ENCODE measurements around the gene E2F2. TPM values are rescaled to one million over a fixed set of nuclear protein-coding genes. Genes with fewer than 3 reads are reported as not detected.

Gene E2F2, protein sequence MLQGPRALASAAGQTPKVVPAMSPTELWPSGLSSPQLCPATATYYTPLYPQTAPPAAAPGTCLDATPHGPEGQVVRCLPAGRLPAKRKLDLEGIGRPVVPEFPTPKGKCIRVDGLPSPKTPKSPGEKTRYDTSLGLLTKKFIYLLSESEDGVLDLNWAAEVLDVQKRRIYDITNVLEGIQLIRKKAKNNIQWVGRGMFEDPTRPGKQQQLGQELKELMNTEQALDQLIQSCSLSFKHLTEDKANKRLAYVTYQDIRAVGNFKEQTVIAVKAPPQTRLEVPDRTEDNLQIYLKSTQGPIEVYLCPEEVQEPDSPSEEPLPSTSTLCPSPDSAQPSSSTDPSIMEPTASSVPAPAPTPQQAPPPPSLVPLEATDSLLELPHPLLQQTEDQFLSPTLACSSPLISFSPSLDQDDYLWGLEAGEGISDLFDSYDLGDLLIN
- polyA plus RNA-seq (2012; ENCODE audit: insufficient read length, low read depth): 4.7 TPM

DNA sequence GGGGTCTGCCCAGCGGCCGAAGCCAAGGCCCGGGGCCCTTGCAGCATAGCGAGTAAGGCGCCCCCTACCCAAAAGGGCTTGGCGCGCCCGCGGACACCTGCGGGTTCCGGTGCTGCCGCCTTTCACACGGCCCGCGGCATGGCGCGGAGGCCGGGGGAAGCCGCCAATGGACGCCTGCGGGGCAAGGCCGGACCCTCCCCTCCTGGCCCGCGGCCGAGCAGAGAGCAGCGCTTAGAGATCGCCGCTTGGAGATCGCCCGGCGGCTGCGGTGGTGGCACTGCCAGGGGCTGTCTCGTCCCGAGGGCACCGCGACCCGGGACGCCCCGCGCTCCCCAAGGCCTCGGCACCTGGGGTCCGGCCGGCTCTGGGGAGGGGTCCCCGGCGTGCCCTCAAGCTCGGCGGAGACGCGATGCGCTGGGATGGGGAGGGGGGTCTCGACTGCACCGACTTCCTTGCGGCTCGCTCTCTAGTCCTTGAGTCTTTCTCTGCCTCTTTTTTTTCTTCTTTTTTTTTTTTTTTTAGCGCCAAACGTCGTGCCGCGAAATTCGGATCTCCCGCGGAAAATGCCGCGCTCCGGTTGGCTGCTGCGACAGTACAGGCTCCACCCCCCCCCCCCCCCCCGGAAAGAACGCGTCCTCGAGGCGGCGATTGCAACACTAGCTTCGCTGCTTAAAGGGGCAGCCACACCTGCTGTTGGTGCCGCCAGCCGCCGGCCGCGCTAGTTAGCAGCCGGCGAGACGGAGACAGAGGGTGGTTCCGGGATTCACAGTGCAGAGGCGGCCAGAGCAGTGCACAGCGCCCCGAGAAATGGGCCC is at the start of gene E2F2:
E2F2 (minus strand) TSS at position 487 of the 815 bp plus-strand sequence; CDS start at position 47, 440 bp downstream.
- TF ChIP-seq POLR2AphosphoS5 (IDR thresholded peaks at IDR 0.05; ENCODE audit: low read depth, low read length) (peak; percentile 72; the same call in 1 of the 2 replicates), TAF1 (IDR thresholded peaks at IDR 0.05; ENCODE audit: borderline replicate concordance, insufficient read depth, low read length) (0 out of 2 replicates have a peak, but pooled peaks have one; percentile 8), REST (IDR thresholded peaks at IDR 0.05; ENCODE audit: insufficient read depth in 1 of 2, low read depth in 2 of 2, low read length in 2 of 2) (0 out of 4 replicates have a peak, but pooled peaks of 1 of the 2 experiments have one; percentile 14), FOXP2 (optimal IDR thresholded peaks at IDR 0.05; ENCODE audit: borderline replicate concordance, extremely low read depth, extremely low read length, insufficient read depth) (peak; percentile 62), SIN3A (IDR thresholded peaks at IDR 0.05; ENCODE audit: borderline replicate concordance, insufficient read depth, low read length) (0 out of 2 replicates have a peak, but pooled peaks have one; percentile 72)

GRCh38 chr1:23578997-23579363 is 47.9 kb upstream of the E2F2 start:
- TF ChIP-seq FOXP2 (optimal IDR thresholded peaks at IDR 0.05; ENCODE audit: borderline replicate concordance, extremely low read depth, extremely low read length, insufficient read depth) (no peak), SIN3A (IDR thresholded peaks at IDR 0.05; ENCODE audit: borderline replicate concordance, insufficient read depth, low read length) (no peak), REST (IDR thresholded peaks at IDR 0.05; ENCODE audit: insufficient read depth in 1 of 2, low read depth in 2 of 2, low read length in 2 of 2) (no peak), TAF1 (IDR thresholded peaks at IDR 0.05; ENCODE audit: borderline replicate concordance, insufficient read depth, low read length) (no peak), POLR2AphosphoS5 (IDR thresholded peaks at IDR 0.05; ENCODE audit: low read depth, low read length) (no peak)

DNA sequence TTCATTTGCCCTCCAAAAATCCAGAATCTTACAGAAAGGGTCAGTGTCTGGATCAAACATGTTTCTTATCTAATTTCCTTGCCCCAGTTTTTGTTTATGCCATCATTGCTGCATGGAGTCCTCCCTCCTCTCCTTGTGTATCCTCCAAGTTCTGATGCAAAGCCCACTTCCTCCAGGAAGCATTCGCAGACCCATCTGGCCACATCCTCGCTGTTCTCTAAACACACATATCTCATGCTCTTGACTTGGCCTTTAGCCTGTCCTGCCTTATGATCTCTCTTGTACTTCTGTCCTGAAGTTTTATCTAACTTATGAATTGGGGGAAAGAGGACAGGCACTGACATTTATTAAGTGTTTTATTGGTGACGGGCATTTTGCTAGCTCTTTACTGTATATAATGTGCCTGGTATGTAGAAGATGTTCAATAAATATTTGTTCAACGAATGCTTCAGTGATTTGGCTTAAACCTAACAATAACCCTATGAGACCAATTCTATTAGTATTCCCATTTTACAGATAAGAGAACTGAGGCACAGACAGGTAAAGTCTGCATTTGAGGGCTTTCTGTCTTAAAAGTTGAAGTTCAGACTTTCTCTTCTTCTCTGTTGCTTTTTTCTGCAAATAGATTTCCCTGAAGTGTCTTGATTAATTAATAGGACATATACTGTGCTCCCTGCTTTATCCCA is 47.4 kb upstream of the E2F2 start:
- TF ChIP-seq SIN3A (IDR thresholded peaks at IDR 0.05; ENCODE audit: borderline replicate concordance, insufficient read depth, low read length): no peak
- peak; percentile 44 for TF ChIP-seq FOXP2 (optimal IDR thresholded peaks at IDR 0.05; ENCODE audit: borderline replicate concordance, extremely low read depth, extremely low read length, insufficient read depth)

DNA sequence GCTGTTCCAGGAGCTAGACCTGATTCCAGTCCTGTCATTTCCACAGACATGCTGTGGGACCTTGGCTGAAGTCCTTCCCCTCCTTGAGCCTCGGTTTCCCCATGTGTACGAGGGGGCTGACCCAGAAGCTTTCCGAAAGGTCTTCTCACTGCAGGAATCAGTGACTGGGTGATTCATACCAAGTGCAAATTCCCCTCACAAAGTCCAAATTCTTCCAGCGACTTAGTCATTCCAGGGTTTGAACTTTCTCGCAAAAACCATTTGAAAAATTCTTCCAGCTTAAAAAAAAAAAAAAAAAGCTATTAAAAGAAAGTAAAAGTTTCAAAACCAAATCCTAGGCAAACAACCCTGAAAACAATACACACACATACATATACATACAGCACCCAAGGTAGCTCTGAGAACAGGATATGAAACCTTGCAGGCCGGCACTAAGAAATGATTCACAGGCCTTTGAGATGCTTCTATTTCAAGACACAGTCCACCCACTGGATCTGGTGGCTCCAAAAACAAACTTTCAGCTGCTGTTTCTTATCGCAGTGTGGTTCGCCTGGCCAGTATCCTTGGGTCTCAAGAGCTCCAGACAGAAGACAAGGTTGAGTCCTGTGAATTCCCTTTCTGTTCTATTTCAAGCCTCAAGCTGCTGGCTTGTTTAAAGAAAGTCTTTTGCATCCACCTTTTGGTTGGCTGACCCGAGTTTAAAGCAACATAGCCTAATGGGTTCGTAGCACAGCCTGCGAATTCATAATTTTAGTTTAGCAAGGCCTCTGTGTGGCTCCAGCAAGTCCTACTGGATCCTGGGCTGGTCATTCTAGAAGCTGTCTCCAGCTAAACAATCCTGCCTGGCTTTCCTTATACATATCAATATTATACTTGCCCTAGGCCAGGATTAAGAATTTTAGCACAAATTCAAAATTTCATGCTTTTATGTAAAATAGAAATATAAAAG is 46.3 kb upstream of the E2F2 start:
- TF ChIP-seq TAF1 (IDR thresholded peaks at IDR 0.05; ENCODE audit: borderline replicate concordance, insufficient read depth, low read length) (no peak), FOXP2 (optimal IDR thresholded peaks at IDR 0.05; ENCODE audit: borderline replicate concordance, extremely low read depth, extremely low read length, insufficient read depth) (no peak)

DNA sequence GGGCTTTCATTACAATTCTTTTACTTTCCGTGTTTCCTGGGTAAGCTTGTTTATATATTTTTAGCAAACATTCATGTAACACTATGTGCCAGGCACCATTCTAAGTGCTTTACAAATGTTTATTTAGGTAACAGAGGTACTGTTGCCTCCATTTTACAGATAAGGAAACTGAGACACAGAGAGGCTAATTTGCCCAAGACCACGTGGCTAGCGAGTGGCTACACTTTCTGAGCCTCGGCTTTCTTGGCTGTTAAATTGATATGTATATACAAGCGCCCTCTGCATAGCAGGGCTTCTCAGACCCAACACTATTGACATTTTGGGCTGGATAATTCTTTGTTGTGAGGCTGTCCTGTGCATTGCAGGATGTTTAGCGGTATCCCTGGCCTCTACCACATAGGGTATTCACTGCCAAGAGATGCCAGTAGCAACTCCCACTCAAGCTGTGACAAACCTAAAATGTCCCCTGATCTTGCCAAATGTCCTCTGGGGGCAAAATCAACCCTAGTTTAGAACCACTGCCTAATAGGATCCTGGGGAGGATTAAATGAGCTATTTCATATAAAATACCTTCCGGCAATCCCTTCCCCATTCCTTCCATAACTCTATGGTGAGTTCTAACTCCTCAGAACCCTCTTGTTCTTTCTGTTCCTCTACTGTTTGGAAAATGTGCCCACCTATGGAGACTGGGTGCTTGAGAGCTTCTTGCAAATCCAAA is 45.5 kb upstream of the E2F2 start:
- no peak for TF ChIP-seq FOXP2 (optimal IDR thresholded peaks at IDR 0.05; ENCODE audit: borderline replicate concordance, extremely low read depth, extremely low read length, insufficient read depth)
- no peak for TF ChIP-seq POLR2AphosphoS5 (IDR thresholded peaks at IDR 0.05; ENCODE audit: low read depth, low read length)
- TF ChIP-seq REST (IDR thresholded peaks at IDR 0.05; ENCODE audit: insufficient read depth in 1 of 2, low read depth in 2 of 2, low read length in 2 of 2): no peak
- TF ChIP-seq SIN3A (IDR thresholded peaks at IDR 0.05; ENCODE audit: borderline replicate concordance, insufficient read depth, low read length): no peak
- TF ChIP-seq TAF1 (IDR thresholded peaks at IDR 0.05; ENCODE audit: borderline replicate concordance, insufficient read depth, low read length): no peak
